Sigmoid colon (tissue), 4 donors: ENCODE measurements around the gene RAB5A.

Source experiments
- EP300 ChIP-seq, 4 donors: sonication (generic); formaldehyde crosslinking; IDR thresholded peaks; one replicate each; pipeline ENCODE4 v1.6.1; 2017; ENCODE audit warnings: antibody characterized with exemption in 4 of 4
- POLR2A ChIP-seq, 2 donors: fragments of 450-650 bp; IDR thresholded peaks; one replicate each; pipeline ENCODE4 v1.6.1; 2016; ENCODE audit warnings: antibody characterized with exemption in 2 of 2, mild to moderate bottlenecking in 2 of 2, moderate library complexity in 2 of 2
- POLR2AphosphoS5 ChIP-seq, 4 donors: sonication (generic); formaldehyde crosslinking; IDR thresholded peaks; one replicate each; pipeline ENCODE4 v1.6.1; 2017; ENCODE audit warnings: antibody characterized with exemption in 4 of 4
- TF ChIP-seq, protein P1 (sequence below), 4 experiments: fragments of 450-650 bp in 3 of 4; fragments of 200-600 bp in 1 of 4; IDR thresholded peaks; one replicate each; pipeline ENCODE4 v1.5.1; 2016 to 2019; ENCODE audit warnings: antibody characterized with exemption in 4 of 4, mild to moderate bottlenecking in 3 of 4, moderate library complexity in 2 of 4

DNA sequence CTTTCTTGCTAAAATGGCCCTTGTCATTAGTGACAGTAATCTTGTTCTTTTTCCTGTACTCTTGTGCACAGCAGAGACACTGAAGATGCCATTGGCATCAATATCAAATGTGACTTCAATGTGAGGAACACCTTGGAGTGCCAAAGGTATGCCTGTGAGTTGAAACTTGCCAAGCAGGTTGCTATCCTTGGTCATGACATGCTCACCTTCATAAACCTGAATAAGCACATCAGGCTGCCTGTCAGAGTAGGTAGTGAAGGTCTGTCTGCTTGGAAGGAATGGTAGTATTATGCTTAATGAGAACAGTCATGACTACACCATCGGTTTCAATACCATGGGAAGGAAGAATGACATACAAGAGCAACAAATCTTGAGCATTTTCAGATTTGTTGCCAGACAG, 6.3 kb upstream of the RAB5A start:
- TF ChIP-seq, protein P1, sequence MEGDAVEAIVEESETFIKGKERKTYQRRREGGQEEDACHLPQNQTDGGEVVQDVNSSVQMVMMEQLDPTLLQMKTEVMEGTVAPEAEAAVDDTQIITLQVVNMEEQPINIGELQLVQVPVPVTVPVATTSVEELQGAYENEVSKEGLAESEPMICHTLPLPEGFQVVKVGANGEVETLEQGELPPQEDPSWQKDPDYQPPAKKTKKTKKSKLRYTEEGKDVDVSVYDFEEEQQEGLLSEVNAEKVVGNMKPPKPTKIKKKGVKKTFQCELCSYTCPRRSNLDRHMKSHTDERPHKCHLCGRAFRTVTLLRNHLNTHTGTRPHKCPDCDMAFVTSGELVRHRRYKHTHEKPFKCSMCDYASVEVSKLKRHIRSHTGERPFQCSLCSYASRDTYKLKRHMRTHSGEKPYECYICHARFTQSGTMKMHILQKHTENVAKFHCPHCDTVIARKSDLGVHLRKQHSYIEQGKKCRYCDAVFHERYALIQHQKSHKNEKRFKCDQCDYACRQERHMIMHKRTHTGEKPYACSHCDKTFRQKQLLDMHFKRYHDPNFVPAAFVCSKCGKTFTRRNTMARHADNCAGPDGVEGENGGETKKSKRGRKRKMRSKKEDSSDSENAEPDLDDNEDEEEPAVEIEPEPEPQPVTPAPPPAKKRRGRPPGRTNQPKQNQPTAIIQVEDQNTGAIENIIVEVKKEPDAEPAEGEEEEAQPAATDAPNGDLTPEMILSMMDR (IDR thresholded peaks at IDR 0.05), result no peak
- TF ChIP-seq EP300 (IDR thresholded peaks at IDR 0.05), result no peak
- TF ChIP-seq POLR2AphosphoS5 (IDR thresholded peaks at IDR 0.05), result no peak
- no peak for TF ChIP-seq POLR2A (IDR thresholded peaks at IDR 0.05)
